ENCODE data around the gene RNF113A.
"Not testable (repeated sequence)": the region's sequence is repeated elsewhere in the genome, so short reads cannot be mapped to it uniquely, and the experiment has no call there.

RNF113A gene

GRCh38 chrX:119871599-119872395 is at the start of gene RNF113A, which contains the start of gene NDUFA1:
Gene RNF113A, minus strand, starts transcription at chrX:119871733. Its CDS starts 120 bp downstream, at chrX:119871613.
Gene NDUFA1, plus strand, starts transcription at chrX:119871832. Its CDS starts 80 bp downstream, at chrX:119871912.
- DNase-seq, result peak; percentile 82

- DNase-seq, result no peak
Observed at GRCh38 chrX:119919835-119920585, 48.5 kb upstream of the RNF113A start.

DNA sequence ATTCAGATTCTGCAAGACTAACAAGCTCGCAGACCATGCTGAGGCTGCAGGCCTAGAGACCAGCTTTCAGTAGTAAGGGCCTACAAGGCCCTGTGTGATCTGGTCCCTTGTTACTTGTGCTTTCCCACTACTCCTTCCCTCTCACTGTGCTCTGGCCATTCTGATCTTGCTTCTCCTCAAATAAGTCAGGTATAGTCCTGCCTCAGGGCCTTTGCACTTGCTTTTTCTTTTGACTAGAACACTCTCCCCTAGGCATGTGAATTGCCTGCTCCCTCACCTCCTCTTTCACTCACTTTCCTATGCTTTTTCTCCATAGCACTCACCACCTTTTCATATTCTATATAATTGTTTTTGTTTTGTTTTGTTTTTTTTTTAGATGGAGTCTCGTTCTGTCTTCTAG is 46.3 kb upstream of the RNF113A start:
- no peak for DNase-seq

GRCh38 chrX:119916310-119916709 is 44.8 kb upstream of the RNF113A start:
- DNase-seq, result no peak

- no peak for DNase-seq
Observed at GRCh38 chrX:119900976-119901375, 29.4 kb upstream of the RNF113A start.

DNA sequence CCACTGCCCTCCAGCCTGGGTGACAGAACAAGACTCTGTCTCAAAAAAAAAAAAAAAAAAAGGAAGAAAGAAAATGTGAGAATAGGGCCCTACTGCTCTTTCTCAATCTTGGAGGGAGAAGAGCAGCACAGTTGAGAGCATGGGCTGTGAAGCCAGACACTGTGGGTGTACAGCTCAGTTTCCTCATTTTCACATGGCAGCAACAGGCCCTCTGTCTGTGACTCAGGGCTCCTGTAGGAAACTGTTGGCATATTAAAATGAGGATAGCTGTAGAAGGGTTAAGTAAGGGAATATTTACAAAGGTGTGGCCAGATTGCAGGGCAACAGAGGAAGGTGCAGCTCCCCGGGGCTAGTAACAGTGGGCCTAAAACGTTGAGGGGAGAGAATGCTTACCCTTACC is 27.6 kb upstream of the RNF113A start:
- no peak for DNase-seq

DNA sequence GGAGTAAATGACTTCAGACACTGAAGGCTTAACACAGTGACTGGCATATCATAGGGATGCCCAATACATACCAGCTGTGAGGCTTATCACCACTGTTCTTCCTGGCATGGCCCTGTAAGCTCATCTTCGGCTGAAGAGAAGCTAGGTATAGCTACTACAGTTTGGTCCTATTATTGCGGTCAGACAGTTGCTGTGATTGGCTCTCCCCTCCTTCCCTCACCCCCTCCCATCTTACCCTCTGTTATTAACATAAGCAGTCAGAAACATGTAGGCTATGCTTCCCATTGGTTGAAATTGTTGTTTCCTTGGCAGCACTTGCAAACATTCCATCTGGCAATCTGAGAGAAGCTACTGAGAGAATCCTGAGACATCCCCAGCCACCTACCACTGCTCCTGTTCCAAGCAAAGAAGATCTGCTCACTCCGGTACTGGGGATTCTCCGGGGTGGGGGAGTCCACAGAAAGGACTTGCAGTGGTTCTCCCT is 24.4 kb upstream of the RNF113A start, which contains the start of gene AKAP14:
Gene AKAP14 (plus strand): TSS at position 51 of the 484 bp plus-strand sequence. CDS start 7,331 bp downstream, outside the sequence.
- DNase-seq, result no peak

- DNase-seq, result not testable (repeated sequence)
Observed at GRCh38 chrX:119891961-119892692, 20.6 kb upstream of the RNF113A start.

- DNase-seq, result not testable (repeated sequence)
Observed at GRCh38 chrX:119890626-119891025, 19.1 kb upstream of the RNF113A start.

- DNase-seq, result peak; percentile 61
Observed at GRCh38 chrX:119887721-119888425, 16.3 kb upstream of the RNF113A start.

DNA sequence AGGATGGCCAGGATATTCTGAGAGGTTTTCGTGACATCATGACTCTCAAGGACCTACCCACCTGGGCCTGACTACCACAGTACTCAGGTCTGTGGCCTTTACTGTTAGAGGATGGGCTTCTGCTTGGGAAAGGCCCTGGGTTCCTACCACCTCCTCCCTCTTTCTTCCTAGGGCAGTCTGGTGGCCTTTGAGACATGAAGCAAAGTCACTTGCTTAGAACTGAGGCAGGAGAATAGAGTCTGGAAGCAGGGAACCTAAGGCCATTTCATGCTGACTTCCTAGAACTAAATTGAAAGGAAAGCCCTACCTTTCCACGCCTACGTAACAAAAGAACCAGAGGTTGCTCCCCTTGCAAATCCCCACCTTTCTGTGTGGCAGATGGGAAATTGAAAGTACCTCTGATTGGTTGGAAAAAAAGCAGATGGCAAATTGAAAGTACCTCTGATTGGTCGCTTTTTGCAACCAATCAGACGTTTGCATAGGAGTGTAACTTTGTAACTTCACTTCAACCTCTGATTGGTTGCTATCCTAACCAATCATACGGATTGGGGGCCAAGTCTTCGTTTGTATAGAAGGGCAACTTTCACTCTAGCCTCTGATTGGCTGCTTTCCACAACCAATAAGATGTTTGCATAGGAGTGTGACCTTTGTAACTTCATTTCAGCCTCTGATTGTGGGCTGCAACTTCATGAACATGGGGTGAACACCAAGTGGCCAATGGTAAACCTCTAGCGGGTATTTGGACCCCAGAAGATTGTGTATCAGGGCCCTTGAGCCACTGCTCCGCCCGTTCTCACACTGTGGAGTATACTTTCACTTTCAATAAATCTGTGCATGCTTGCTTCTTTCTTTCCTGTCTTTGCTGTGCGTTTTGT is 14.3 kb upstream of the RNF113A start:
- DNase-seq, result no peak

GRCh38 chrX:119880552-119881437 is 9.3 kb upstream of the RNF113A start:
- DNase-seq, result peak; percentile 21

DNA sequence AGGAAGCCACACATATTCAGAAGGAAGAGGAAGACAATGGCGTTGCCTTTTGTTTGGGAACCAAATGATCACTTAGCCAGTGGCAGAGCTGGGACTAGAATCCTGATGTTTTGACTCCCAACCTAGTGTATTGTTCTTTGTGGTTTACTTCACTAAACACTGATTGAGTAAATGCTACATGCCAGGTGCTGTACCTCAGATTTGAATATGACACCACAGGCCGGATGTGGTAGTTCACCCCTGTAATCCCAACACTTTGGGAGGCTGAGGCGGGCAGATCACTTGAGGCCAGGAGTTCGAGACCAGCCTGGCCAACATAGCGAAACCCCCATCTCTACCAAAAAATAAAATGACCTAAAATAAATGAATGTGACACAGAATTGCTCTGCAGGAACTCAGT is 8.5 kb upstream of the RNF113A start:
- DNase-seq, result no peak

GRCh38 chrX:119878740-119879139 is 7.2 kb upstream of the RNF113A start:
- no peak for DNase-seq

DNA sequence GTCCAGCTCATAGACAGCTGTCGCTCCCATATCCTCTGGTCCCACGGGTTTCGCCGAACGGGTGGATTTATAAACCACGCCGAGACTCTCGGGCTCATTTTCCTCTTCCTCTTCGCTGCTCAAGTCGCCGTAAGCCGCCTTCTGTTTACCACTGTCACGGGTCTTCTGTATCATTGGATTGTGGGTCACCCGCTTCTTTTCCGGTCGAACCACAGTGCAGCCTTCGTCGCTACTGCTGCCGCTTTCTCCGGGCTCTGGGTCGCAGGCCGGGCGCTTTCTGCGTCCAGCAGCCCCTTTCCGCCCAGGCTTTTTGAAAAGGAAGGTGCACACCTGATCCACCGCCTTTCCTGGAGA is 311 bp downstream of the RNF113A start:
- no peak for DNase-seq

DNA sequence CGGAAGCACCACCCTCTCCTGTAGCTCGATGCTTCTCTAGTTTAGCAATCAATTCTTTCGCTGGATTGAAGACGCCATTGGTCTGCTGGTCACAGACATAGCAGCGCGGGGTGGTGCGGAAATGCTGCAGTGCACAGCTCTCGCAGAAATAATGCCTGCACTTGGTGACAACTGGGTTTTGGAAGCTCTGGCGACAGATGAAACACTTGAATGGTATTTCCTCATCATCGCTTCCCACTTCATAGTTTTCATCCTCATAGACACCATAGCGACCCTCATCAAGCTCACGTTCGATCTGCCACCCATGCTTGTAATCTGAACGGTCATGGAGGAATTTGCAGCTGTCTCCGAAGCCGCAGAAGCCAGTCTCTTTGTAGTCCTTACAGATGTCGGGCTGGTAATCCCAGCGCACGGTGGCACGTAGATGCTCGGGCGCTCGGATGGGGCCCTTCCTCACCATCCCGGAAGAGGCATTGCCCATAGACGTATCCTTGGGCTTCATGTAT is 854 bp downstream of the RNF113A start:
- DNase-seq, result peak; percentile 44

DNA sequence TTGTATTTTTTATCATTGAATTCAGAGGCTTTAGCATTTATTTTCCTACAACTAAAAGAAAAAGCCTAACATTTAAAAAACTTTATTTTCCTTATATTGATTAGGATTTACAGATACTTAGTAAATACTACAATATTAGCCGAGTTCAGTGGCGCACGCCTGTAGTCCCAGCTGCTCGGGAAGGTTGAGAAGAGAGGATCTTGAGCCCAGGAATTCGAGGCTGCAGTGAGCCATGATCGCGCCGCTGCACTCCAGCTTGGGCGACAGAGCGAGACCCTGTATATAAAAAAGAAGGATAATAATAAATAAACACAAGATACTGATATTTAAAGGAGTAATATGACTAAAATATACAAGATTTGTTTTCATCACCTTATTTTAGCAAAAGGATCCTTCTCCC is 18.1 kb downstream of the RNF113A start:
- DNase-seq, result no peak

DNA sequence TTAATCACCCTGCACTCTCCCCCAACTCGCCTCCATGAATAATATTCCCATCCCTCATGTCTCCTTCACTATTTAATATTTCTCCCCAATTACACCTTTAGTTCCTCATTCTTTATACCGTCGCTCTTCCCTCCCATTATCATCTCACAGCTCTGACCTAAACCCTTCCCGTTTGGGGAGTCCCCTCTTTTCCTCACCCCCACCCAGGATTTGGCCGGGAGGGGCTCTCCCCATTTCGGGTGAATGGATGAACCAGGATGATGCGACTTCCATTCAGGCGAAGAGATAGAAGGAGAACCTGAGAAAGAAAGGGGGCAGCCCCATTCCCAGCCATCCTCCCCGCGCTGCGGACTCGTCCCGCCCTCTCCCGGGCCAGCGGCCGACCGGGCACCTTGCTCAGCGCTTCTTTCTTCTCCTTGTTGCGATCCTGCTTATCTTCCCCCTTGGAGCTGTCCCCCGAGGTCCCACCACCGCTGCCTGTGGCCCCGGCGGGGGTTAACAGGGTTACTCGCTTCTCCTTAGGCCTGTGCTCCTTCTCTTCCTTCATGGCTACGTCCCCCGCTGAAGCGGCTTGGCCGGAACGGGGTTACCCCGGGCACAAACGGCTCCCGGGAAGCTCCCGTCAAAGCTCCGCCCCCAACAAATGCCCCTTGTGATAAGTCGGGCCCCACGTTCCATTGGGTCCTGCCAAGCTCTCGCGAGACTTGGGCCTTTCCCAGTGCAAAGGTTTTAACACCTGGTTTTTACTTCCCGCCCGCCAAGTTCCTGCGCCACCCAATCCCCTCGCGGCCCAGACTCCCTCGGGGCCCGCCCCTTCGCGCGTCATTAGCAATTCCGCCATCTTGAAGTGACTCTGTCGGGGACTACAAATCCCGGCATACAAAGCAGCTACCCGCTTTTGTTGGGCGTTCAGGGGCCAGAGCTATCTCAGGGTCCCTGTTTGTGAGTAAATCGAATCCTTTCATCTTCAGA is 18.9 kb downstream of the RNF113A start, which contains the start of gene UPF3B:
Gene UPF3B (minus strand): TSS at position 582 of the 972 bp plus-strand sequence. CDS start 35 bp downstream, at position 547.
- peak; percentile 87 for DNase-seq

GRCh38 chrX:119833905-119834304 is 37.6 kb downstream of the RNF113A start:
- DNase-seq, result no peak

Data from activated T-cell treated with anti-CD3 and anti-CD28 coated beads, Interleukin-2, amount 50 U/mL, for 1 hour (primary cell).